Measurements from ENCODE around the gene SPPL3.

Gene SPPL3

GRCh38 chr12:120853188-120853587 is 51.0 kb downstream of the SPPL3 start:
- no peaks in the 10 kb centered on the region for H3K36me3 ChIP-seq
- intact Hi-C loops (cut with DNase I; ENCODE audit: low total_unique reads) = no loop called here
- TF ChIP-seq CTCF (IDR thresholded peaks at IDR 0.05) = no peak
- H3K27ac ChIP-seq = no peak overlapping the region
- no peaks in the 10 kb centered on the region for H3K27me3 ChIP-seq
- no peak for DNase-seq
- no peak overlapping the region for H3K4me3 ChIP-seq
- H3K9me3 ChIP-seq = no peaks in the 10 kb centered on the region
- H3K4me1 ChIP-seq = peaks cover 0 to 66% (median 25%) of the 10 kb centered on the region in 4 donors

GRCh38 chr12:120851944-120852343 is 52.2 kb downstream of the SPPL3 start:
- Histone ChIP-seq H3K36me3 (no peaks in the 10 kb centered on the region), H3K27me3 (no peaks in the 10 kb centered on the region), H3K4me1 (peaks cover 0 to 78% (median 35%) of the 10 kb centered on the region in 4 donors), H3K4me3 (no peak overlapping the region), H3K27ac (no peak overlapping the region), H3K9me3 (no peaks in the 10 kb centered on the region)
- DNase-seq = no peak
- intact Hi-C loops (cut with DNase I; ENCODE audit: low total_unique reads) = no loop called here
- no peak for TF ChIP-seq CTCF (IDR thresholded peaks at IDR 0.05)

DNA sequence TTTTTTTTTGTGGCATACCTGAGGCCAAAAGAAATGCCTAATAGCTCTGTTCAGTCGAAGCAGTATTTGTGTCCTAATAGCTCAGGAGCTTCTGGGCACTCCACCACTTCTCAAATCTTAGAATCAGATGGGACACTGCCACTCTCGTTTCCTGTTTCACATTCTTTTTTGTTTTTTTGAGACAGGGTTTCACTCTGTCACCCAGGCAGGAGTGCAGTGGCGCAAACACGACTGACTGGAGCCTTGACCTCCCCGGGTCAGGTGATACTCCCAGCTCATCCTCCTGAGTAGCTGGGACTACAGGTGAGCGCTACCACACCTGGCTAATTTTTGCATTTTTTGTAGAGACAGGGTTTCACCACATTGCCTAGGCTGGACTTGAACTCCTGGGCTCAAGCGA is 52.7 kb downstream of the SPPL3 start:
- H3K9me3 ChIP-seq = no peaks in the 10 kb centered on the region
- intact Hi-C loops (cut with DNase I; ENCODE audit: low total_unique reads) = no loop called here

GRCh38 chr12:120849765-120850164 is 54.4 kb downstream of the SPPL3 start:
- H3K36me3 ChIP-seq = no peaks in the 10 kb centered on the region
- TF ChIP-seq CTCF (IDR thresholded peaks at IDR 0.05) = peak in 1 of 2 experiments; percentile 8
- intact Hi-C loops (cut with DNase I; ENCODE audit: low total_unique reads) = no loop called here
- no peaks in the 10 kb centered on the region for H3K27me3 ChIP-seq
- no peak overlapping the region for H3K4me3 ChIP-seq
- H3K9me3 ChIP-seq = no peaks in the 10 kb centered on the region
- no peak for DNase-seq
- peaks cover 0 to 89% (median 48%) of the 10 kb centered on the region in 4 donors for H3K4me1 ChIP-seq
- peak overlapping the region; percentile 6 to 47 for H3K27ac ChIP-seq

More for the DNA sequence above, 52.7 kb downstream of the SPPL3 start:
- Histone ChIP-seq H3K4me3 (no peak overlapping the region), H3K4me1 (peaks cover 0 to 78% (median 36%) of the 10 kb centered on the region in 4 donors), H3K27ac (no peak overlapping the region), H3K36me3 (no peaks in the 10 kb centered on the region), H3K27me3 (no peaks in the 10 kb centered on the region)
- no peak for DNase-seq
- no peak for TF ChIP-seq CTCF (IDR thresholded peaks at IDR 0.05)

DNA sequence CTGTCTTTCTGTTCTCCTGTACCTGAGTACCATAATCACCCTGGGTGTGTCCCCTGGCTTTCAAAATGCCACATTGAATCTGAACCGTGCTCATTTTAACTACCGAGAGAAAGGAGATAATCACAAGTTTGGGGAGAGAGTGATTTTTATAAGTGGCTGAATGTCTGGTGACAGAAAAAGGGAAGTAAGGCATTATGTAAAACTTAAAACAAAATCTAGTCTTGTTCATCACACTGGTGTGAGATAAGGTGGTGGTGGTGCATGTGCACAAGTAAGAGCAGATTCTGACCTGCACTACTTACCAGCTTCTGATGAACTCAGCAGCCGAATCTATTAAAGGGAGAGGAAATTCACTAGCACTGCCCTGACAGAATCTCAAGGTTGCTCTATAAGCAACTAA is 56.3 kb downstream of the SPPL3 start:
- H3K36me3 ChIP-seq = no peaks in the 10 kb centered on the region
- H3K9me3 ChIP-seq = no peaks in the 10 kb centered on the region
- peak overlapping the region; percentile 17 to 63 for H3K27ac ChIP-seq
- no peak for TF ChIP-seq CTCF (IDR thresholded peaks at IDR 0.05)
- intact Hi-C loops (cut with DNase I; ENCODE audit: low total_unique reads) = no loop called here
- no peak overlapping the region for H3K4me3 ChIP-seq
- no peaks in the 10 kb centered on the region for H3K27me3 ChIP-seq
- H3K4me1 ChIP-seq = peaks cover 0 to 85% (median 57%) of the 10 kb centered on the region in 4 donors
- DNase-seq = no peak

GRCh38 chr12:120847392-120847791 is 56.8 kb downstream of the SPPL3 start:
- no peak for TF ChIP-seq CTCF (IDR thresholded peaks at IDR 0.05)
- Histone ChIP-seq H3K27ac (peak overlapping the region; percentile 17 to 63), H3K4me3 (no peak overlapping the region), H3K27me3 (no peaks in the 10 kb centered on the region), H3K9me3 (no peaks in the 10 kb centered on the region), H3K36me3 (no peaks in the 10 kb centered on the region), H3K4me1 (peaks cover 0 to 88% (median 57%) of the 10 kb centered on the region in 4 donors)
- intact Hi-C loops (cut with DNase I; ENCODE audit: low total_unique reads) = no loop called here
- no peak for DNase-seq

Data from tibial artery (tissue), 4 donors.